Measurements from ENCODE around the gene ERCC4. TPM values are rescaled to one million over a fixed set of nuclear protein-coding genes. Genes with fewer than 3 reads are reported as not detected.
"Not testable (repeated sequence)": the region's sequence is repeated elsewhere in the genome, so short reads cannot be mapped to it uniquely, and the experiment has no call there.

Gene ERCC4
- polyA plus RNA-seq, 1 experiment: 4.9 TPM

- ChIA-PET CTCF (interaction anchor here (0.6 to 1.7 kb wide), 3 partner anchors 36 to 367 kb away, joined by 3 to 6 read pairs (median 3); partner anchors contain the start of gene ERCC4), POLR2A (no interaction called here)
- DNase-seq (ENCODE audit: low read depth): peak; percentile 41
- Histone ChIP-seq H3K4me3 (ENCODE audit: low read depth, low read length) (no peak overlapping the region), H3K27me3 (ENCODE audit: control insufficient read depth, insufficient read depth, low read length) (peaks cover 1% of the 10 kb centered on the region), H3K36me3 (ENCODE audit: control insufficient read depth, insufficient read depth, low read length) (no peaks in the 10 kb centered on the region)
- no peak for TF ChIP-seq CTCF (IDR thresholded peaks at IDR 0.05; ENCODE audit: insufficient read depth, low read depth, low read length)
Observed at GRCh38 chr16:13883881-13884280, 36.1 kb upstream of the ERCC4 start.

GRCh38 chr16:13885700-13886099, 34.3 kb upstream of the ERCC4 start:
- no peak for TF ChIP-seq CTCF (IDR thresholded peaks at IDR 0.05; ENCODE audit: insufficient read depth, low read depth, low read length)
- Histone ChIP-seq H3K36me3 (ENCODE audit: control insufficient read depth, insufficient read depth, low read length) (no peaks in the 10 kb centered on the region), H3K27me3 (ENCODE audit: control insufficient read depth, insufficient read depth, low read length) (peaks cover 1% of the 10 kb centered on the region), H3K4me3 (ENCODE audit: low read depth, low read length) (no peak overlapping the region)
- no peak for DNase-seq (ENCODE audit: low read depth)
- ChIA-PET POLR2A (no interaction called here), CTCF (no interaction called here)

DNA sequence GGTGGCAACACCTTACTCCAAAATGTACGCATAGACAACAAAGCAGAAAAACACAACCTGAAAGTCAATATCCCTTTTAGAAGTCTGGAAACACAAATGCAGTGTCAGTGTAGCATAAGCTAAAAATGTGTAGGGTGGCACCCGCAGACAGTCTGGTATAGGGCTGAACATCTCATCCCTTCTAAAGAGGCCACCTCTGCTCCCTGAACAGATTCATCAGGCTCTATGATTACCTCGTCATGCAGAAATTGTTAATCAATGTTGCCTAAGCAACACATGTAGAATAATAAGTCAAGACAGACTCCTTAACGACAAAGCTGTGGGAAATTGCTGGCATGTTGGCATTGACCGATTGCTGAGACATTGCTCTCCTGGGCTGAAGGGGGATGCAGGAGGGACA, 33.3 kb upstream of the ERCC4 start:
- ChIA-PET CTCF (no interaction called here), POLR2A (no interaction called here)
- Histone ChIP-seq H3K36me3 (ENCODE audit: control insufficient read depth, insufficient read depth, low read length) (no peaks in the 10 kb centered on the region), H3K4me3 (ENCODE audit: low read depth, low read length) (no peak overlapping the region), H3K27me3 (ENCODE audit: control insufficient read depth, insufficient read depth, low read length) (peaks cover 1% of the 10 kb centered on the region)
- TF ChIP-seq CTCF (IDR thresholded peaks at IDR 0.05; ENCODE audit: insufficient read depth, low read depth, low read length): no peak
- DNase-seq (ENCODE audit: low read depth): no peak

- DNase-seq (ENCODE audit: low read depth); CTCF ChIA-PET; H3K36me3 ChIP-seq (ENCODE audit: control insufficient read depth, insufficient read depth, low read length); H3K4me3 ChIP-seq (ENCODE audit: low read depth, low read length); POLR2A ChIA-PET; H3K27me3 ChIP-seq (ENCODE audit: control insufficient read depth, insufficient read depth, low read length): not testable (repeated sequence)
Observed at GRCh38 chr16:13889323-13889722, 30.6 kb upstream of the ERCC4 start.

DNA sequence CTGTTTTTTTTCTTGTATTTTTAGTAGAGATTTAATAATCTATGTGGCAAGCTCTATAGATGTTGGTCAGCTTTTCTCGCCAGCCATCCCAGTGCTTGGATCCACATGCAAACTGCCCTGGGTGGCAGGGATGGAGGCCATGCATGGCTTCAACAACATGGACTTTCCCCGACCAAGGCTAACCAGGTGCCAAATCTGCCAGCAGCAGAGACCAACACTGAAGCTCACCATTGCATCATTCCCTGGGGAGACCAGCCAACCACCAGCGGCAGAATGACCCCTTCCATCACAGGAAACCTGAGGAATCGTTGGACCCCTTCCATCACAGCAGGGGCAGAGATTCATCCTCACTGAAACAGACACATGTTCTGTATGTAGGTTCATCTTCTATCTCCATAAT, 27.7 kb upstream of the ERCC4 start:
- ChIA-PET POLR2A (no interaction called here), CTCF (interaction anchor here (1.0 to 1.8 kb wide), 3 partner anchors 18 to 27 kb away, joined by 3 to 7 read pairs (median 4); partner anchors contain the start of gene ERCC4)
- Histone ChIP-seq H3K4me3 (ENCODE audit: low read depth, low read length) (no peak overlapping the region), H3K36me3 (ENCODE audit: control insufficient read depth, insufficient read depth, low read length) (no peaks in the 10 kb centered on the region), H3K27me3 (ENCODE audit: control insufficient read depth, insufficient read depth, low read length) (0 out of 2 replicates have a peak, but pooled peaks cover 1% of the 10 kb centered on the region)
- no peak for DNase-seq (ENCODE audit: low read depth)
- no peak for TF ChIP-seq CTCF (IDR thresholded peaks at IDR 0.05; ENCODE audit: insufficient read depth, low read depth, low read length)

DNA sequence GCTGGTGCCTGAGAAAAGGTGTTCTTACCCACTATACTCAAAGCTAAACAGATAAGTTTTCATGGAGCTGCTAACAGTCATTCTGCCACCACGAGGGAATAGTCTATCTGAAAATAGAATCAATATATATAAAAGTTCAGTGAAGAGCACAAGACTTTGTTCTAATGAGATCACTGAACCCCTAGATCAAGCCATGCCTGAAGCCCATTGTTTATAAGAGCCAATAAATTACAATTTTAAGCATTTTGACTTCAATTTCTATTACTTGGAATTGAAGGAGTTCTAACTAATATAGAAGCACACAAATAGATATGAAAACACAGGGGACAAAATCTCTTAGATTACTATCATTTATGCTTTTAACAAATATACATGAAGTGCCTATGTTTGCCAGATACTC, 24.4 kb upstream of the ERCC4 start:
- POLR2A ChIA-PET: no interaction called here
- no peak overlapping the region for H3K4me3 ChIP-seq (ENCODE audit: low read depth, low read length)
- no peaks in the 10 kb centered on the region for H3K27me3 ChIP-seq (ENCODE audit: control insufficient read depth, insufficient read depth, low read length)
- H3K36me3 ChIP-seq (ENCODE audit: control insufficient read depth, insufficient read depth, low read length): no peaks in the 10 kb centered on the region
- no peak for DNase-seq (ENCODE audit: low read depth)
- CTCF ChIA-PET: interaction anchor here (0.7 to 1.6 kb wide), 2 partner anchors 11 to 24 kb away, joined by 3 to 6 read pairs; partner anchors contain the start of gene ERCC4
- no peak for TF ChIP-seq CTCF (IDR thresholded peaks at IDR 0.05; ENCODE audit: insufficient read depth, low read depth, low read length)

All from BJ (cell line).